Measurements from ENCODE around the gene NRG2.

Gene NRG2

DNA sequence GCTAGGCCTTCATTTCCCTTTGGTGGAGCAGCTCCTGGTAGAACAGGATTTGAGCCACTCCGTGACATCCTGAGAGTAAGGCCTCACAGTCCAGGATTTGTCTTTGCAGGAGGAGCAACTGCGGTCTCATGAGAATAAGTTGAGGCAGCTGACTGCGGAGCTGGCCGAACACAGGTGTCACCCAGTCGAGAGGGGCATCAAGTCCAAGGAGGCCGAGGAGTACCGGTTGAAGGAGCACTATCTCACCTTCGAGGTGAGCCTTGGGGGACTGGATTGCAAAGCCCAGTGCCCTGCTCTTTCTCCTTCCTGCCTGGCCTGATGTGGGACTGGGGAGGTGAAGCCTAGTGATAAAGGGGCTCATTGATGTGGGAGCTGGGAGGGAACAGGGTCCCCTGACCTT lies 203.2 kb downstream of the NRG2 start:
- DNase-seq (ENCODE audit: low read depth in 2 of 2): no peak

DNA sequence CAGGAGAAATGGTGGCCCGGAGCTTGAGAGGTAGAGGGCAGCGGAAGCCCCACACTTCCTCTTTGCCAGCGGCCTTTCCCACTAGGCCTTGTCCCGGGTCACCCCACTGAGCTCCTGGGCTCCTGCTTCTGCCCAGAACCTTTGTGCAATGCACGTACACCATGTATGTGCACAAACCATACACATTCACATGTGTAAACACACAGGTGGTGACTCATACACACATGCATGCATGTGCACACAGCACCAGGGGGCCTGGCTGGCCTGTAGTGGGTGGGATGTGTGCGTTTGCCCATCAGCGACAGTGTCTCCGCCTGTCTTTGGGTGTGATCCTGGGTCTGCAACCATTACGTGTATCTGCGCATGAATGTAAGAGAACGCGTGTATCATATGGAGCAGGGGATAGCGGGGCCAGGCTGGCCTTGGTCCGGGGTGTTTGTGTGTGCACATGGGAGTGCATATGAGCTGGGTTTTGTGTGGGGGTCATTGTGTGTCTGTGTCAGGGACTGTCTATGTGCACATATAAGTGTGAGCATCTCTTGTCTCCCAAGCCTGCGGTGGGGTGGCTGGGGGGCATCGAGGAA lies 203.8 kb downstream of the NRG2 start:
- no peak for DNase-seq (ENCODE audit: low read depth in 2 of 2)

DNA sequence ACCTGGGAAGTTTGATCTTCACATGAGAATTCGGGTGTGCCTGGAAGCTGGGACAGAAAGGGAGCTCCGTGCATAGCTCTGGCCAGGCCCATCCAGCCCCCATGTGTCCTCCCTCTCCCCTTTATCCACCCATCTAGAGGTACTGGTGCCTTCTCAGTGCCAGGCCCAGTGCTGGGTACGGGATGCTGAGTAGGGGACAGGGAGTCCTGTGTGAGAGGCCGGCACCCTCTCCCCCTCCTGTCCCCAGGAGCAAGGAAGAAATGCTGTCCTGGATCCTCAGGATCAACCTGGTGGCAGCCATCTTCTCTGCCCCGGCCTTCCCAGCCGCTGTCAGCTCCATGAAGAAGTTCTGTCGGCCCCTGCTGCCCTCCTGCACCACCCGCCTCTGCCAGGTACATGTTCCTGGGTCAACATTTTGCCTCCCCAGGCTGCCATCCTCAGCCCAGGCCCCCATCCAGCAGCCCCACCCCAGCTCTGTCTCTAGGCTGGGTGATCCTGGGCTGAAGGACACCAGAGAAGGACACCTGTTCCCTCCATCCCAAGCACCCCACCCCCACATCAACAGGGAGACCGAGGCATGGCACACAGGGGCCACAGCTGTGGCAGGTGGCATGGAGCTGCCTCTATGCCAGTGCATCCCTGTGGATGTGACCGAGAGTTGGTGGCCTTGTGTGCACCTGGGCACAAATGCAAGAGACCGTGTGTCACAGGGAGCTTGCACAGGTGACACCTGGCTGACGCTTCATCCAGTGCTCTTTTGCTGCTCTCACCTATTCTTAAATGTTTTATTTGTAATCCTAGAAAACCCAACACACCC lies 204.5 kb downstream of the NRG2 start:
- no peak for DNase-seq (ENCODE audit: low read depth in 2 of 2)

DNA sequence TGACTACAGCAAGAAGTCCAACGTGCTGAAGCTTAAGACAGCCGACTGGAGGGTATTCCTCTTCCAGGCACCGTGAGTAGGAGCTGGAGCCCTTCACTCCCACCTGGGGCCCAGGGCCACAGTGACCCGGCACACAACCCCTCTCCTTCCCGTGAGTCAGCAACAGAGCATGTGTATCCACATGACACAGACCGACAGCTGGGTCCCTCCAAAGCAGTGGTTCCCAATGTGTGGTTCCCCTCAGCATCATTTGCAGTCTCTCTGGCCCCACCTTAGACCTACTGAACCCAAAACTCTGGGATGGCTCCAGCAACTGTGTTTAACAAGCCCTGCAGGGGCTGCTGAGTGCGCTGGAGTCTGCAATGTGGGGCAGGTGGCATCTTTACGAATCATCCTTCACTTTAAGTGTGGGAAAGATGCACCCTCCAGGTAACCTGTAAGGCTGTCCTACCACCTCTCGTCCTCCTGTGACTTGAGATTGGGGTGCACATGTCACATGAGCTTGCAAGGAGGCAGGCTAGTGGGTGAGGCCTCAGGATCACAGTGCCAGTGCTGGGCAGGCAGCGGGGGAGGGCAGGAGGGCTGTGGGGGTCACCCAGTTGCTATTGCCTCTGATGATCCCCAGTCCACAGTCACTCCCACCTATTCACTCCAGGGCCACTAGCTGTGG lies 205.3 kb downstream of the NRG2 start:
- DNase-seq (ENCODE audit: low read depth in 2 of 2): no peak

DNA sequence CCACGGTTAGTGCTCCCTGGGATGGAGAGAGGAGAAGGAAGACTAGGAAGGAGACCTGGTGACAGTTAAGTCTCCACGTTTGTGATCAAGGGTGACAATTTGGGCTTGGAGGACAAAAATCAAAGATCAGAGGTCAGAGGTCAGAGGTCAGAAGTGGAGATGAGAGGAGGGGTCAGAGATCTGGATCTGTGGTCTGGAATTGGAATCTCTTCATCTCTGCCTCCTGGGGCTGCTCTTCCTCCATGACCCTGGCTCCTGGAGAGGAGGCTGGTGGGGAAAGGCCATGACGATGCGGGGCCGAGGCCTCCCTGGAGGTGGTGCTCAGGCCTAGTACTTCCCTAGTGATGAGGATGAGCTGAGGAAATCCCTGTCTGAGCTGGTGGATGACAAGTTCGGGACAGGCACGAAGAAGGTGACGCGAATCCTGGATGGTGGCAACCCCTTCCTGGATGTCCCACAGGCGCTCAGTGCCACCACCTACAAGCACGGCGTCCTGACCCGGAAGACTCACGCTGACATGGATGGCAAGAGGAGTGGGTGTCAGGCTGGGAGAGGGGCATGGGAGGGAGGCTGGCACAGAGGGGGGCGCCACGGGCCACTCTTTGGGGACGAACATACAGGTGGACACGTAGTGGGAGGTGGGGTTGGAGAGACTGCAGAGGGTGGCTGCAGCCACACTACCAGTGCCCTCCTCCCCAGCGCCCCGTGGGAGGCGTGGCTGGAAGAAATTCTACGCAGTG lies 206.5 kb downstream of the NRG2 start:
- DNase-seq (ENCODE audit: low read depth in 2 of 2): no peak

DNA sequence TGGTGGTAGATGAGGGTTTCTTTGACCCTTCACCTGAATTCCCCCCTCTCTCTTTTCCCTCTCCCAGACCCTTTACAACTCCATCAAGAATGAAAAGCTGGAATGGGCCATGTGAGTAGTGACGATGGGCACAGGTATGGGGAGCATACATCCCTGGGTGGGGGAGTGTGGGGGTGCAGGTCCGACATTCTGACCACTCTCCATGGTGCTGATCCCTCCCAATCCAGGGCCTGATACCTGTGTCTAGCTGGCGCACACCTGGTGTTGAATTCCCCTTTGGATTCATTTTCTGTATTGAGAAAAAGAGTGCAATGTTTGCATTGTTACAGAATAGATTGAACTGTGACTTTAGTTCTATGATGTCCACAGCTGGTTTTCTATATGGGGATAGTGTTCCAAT lies 207.4 kb downstream of the NRG2 start:
- no peak for DNase-seq (ENCODE audit: low read depth in 2 of 2)

DNA sequence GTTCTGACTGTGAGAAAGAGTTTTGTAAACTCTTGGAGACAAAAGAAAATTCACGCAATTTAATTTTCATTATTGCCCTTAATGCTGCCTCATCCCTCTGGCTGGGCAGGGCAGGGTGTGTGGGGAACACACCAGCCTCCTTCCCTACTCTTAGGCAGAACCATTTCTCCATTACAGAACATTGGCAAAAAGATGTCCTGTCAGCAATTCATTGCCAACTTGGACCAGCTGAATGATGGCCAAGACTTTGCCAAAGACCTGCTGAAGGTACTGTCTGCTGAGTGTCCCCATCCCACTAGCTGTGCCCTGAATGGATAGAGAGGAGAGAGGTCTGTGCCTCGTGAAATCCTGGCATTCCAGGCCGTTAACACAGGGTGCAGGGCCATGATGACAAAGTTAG lies 209.6 kb downstream of the NRG2 start:
- no peak for DNase-seq (ENCODE audit: low read depth in 2 of 2)

DNA sequence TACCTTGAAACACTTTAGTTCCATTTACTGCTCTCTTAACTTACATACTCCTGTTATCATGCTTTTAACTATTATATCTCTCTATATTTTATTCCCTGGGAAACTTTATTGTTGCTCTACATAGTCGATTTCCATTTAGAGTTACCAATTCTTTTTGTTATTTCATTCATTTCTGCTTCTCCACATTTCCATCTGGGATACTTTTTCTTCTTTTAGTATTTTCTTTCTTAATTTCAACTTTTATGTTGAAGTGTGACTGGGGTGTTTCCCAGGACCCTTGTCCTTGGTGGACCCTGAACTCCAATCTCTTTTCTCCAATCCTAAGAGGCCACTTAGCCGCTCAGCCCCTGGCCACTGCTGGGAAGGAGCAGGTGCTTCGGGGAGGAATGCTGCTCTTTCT lies 211.5 kb downstream of the NRG2 start:
- DNase-seq (ENCODE audit: low read depth in 2 of 2): no peak

DNA sequence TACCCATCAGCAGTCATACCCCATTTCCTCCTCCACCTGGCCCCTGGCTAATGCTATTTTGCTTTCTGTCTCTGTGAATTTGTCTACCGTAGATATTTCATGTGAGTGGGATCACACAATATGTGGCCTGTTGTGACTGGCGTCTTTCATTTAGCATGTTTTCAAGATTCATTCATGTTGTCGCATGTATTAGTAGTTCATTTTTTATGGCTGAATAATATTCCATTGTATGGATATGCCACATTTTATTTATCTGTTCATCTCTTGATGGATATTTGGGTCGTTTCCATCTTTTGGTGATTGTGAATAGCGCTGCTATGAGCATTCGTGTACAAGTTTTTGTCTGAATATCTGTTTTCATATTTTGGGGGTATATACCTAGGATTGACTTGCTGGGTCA lies 213.6 kb downstream of the NRG2 start:
- DNase-seq (ENCODE audit: low read depth in 2 of 2): no peak

DNA sequence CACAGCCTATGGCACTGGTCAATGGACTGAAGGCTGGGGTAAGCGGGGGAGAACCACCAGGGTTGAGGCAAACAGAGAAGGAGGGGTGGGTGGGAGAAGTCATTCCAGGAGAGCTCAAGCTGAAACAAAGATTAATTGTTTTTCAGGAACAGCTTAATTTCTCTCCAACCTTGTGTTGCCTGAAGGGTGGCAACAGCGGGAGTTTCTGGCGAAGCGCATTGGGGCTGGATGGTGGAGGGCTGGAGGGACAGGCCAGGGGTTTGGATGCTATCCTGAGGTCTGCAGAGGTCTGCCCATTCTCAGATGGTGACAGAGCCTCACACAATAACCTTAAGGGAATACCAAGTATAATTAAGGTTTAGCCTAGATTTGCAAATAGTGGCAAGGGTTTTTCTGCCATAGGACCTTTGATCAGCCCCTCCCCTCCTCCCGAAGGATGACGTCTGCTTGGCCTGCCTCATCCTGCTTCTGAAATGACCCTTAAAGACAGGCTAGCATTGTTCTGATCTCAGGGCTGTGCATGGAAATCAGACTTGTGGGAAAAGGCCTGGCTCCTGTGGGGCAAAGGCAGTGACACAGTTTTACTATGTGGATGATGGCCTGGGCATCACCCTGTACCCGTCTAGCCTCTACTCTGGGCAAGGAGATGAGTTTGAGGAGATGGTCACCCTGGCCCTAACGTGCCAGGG lies 214.7 kb downstream of the NRG2 start:
- DNase-seq (ENCODE audit: low read depth in 2 of 2): no peak

DNA sequence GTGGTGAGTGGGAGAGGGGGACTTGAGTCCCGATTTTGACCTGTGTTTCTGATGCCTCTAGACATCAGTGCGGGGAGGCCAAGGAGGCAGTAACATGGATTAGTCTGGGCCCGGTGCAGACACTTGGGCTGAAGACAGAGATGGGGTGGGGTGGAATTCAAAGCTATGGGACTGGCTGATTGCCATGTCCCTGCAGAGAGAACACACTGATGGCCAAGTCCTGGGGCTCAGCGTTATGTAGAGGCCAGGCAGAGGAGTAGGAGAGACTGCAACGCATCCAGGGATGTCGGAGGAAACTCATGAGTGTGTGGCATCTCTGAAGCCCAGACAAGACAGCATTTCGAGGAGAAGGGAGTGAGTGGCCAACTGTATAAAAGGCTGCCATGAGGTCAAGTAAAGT lies 217.4 kb downstream of the NRG2 start:
- DNase-seq (ENCODE audit: low read depth in 2 of 2): no peak

DNA sequence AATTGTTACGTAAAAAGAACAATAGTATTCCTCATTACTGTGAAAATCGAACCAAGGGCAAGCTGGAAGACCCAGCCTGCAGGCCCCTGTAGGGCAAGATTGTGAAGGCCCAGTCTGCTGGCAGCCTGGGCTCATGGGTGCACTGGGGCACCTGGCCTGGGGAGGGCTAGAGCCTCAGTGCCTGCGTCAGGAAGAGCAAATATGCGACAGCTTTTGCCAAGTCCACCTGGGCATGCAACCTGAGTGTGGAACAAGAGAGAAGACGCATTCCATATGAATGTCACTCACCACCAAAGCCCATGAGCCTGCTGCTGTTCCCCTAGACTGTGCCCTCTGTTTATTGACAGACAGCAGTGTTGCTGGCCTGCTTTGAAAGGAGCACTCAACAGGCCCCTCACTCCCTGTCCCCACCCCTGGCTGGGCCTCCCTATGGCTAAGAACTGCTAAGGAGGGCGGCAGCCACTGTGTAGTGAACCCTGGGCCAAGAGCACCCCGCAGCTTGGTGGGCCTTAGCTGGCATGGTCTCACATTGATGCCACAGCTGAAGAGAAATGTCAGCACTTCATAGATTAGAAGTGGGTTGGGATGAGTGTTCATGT lies 219.2 kb downstream of the NRG2 start:
- no peak for DNase-seq (ENCODE audit: low read depth in 2 of 2)

DNA sequence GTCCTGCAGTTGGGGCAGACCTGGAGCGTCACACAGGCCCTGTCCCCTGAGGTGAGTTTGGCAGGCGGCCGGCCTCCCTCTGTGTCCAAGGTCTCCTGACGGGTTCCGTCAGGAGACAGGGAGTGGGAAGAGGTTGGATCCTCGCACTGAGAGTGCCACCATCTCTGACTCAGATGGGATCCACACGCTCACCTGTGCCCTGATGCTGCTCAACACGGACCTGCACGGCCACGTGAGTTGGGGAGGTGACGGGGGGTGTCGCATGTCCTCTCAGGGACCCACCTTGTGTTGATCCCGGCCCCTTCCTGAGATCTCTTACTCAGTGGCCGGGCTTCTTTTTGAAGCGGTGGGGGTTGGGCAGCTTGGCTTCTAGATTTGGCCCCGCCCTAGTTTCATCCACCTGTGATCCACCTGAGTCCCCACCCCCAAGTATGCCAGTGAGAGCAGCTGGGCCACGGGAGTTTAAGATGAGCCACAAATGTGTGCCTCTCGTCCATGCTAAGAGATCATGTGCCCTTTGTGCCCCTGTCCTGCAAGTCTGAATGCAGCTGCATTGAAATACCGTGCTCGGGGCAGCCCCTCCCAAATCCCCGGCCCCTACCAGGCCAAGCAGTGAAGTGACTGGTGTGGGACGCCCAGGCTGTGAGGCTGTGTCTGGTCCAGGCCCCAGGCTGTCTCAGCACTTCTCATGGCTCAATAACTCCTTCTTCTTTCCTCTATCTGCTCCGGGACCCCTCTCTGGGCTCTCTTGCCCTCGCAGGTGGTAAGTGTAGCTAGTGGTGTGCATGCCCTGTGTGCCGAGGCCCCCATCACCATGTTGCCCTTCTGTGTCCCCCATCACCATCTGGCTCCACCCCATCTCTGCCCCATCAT lies 220.3 kb downstream of the NRG2 start:
- DNase-seq (ENCODE audit: low read depth in 2 of 2): no peak

DNA sequence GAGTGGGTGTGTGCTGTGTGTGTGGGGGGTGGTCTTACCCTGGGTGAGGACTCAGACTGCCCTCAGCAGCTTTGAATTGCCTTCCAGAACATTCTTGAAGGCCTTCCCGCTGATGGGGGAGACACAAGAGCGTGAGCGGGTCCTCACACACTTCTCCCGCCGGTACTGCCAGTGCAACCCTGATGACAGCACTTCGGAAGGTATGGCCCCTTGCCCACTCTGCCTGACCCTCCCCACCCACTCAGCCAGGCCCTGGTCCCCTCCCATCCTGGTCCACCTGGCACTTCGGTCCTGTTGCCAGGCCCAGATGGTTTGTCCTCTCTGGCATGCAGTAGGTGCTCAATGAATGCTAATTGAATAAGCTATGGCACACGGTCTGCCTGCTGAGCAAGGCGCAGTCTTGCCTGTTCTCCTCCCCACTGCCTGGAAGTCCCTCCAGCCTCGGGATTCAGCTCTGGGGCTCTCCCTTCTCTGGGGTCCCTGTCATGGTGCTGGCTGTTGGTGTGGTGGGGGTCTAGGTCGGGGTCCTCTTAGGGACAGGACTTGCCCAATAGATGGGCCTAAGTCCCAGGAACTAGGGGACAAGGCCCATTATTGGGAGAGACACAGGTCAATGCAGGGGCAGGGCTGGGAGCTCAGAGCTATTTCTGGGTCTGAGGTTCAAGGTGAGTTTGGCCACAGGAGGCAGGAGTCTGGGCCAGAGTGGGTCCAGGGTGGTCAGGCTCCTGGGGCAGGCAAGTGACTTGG lies 221.1 kb downstream of the NRG2 start:
- no peak for DNase-seq (ENCODE audit: low read depth in 2 of 2)

DNA sequence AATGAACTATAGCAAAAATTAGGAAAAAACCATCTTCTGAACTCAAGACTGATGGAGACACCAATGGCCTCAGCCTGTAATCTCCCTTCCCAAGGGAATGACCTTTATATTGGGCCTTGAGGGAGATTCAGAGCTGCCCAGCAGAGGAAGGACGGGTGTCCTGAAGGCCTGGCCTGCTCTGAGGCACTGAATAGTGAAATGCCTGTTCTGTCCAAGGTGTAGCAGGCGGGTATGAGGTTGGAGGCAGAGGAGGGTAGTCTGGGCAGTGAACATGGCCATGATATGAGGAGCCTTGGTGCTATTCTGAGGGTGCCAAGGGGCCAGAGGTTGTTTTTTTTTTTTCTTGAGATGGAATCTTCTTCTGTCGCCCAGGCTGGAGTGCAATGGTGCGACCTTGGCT lies 222.5 kb downstream of the NRG2 start:
- no peak for DNase-seq (ENCODE audit: low read depth in 2 of 2)

DNA sequence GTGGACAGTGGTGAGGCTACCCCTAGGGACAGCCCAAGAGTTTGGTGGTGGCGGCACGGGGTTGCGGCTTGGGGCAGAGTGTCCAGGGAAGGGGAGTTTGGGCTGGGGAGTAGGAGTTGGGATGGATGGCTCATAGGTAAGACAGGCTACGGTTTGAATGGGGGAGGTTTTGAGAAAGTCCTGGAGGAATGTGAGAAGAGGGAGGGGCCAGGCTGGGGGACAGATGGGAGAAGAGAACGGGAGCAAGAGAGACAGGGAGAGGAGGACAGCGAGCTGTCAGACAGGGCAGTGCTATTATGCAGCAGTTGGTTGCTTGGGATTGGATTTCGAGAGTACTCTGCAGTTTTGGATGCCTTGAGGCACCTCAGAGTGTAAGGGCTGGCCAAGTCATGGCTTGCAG lies 223.0 kb downstream of the NRG2 start:
- no peak for DNase-seq (ENCODE audit: low read depth in 2 of 2)

DNA sequence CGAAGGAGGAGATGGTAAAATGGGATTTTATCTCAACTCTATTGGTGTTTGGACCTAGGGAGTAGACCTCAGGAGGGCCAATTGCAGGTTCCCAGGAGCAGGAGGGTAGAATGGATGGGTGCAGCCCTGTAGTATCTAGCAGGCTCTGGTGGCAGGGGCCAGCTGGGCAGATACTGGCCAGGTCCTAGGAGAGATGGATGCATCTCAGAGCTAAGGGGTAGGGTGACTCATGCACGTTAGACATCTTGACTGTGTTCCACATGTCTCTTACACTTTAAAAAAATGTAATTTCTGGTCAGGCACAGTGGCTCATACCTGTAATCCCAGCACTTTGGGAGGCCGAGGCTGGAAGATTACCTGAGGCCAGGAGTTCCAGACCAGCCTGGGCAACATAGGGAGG lies 225.1 kb downstream of the NRG2 start:
- DNase-seq (ENCODE audit: low read depth in 2 of 2): no peak

DNA sequence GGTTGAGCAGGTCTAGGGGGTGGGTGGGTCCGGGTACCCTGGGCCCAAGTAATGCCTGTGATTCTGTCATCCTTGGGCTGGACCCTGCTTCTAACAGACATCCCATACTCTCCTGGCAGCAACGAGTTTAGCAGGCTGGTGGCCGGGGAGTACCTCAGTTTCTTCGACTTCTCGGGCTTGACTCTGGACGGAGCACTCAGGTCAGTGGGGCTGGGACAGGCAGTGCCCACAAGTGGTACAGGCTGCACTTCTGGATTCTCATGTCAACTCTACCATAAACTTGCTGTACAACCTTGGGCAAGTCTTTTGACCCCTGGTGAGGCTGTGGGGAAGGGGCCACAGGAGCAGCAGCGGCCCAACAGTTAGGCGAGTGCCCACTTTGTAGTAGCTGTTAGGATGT lies 225.7 kb downstream of the NRG2 start:
- no peak for DNase-seq (ENCODE audit: low read depth in 2 of 2)

DNA sequence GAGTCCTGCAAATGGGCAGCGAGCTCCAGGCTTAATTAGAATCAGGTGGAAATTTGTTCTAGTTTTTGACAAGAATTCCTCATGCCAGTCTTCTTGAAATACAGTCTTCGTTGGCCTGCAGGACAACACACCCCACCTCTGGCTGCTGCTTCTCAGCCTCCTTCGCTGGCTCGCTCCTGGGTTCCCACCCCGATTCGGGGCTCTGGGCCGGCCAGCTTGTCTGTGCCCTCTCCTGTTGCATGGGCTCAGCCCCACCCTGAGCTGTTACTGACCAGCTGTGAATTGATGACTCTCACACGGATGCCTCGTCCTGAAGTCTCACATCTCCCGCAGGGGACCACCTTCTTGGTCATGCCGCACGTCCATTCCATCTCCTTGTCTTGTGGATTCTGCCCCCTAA lies 226.5 kb downstream of the NRG2 start:
- no peak for DNase-seq (ENCODE audit: low read depth in 2 of 2)

Measured in activated CD8-positive, alpha-beta memory T cell treated with anti-CD3 and anti-CD28 coated beads for 4 hours (primary cell).